SK-N-SH (cell line): ENCODE data around the gene C1GALT1.

Source experiments
- CTCF ChIP-seq: fragments of 200-600 bp; sonication (generic); IDR thresholded peaks from 2 replicates; pipeline ENCODE4 v1.6.1; 2017; ENCODE audit warnings: antibody characterized with exemption, mild to moderate bottlenecking, moderate library complexity
- EZH2phosphoT487 ChIP-seq: fragments of 200-600 bp; sonication (generic); IDR thresholded peaks from 2 replicates; pipeline ENCODE4 v1.6.1; 2017; ENCODE audit warnings: low read depth, mixed run types, mild to moderate bottlenecking, antibody characterized with exemption, moderate library complexity, borderline replicate concordance
- FOXM1 ChIP-seq: IDR thresholded peaks from 2 replicates; pipeline ENCODE4 v1.4.0; 2012; ENCODE audit warnings: low read depth, mild to moderate bottlenecking
- NFIC ChIP-seq: IDR thresholded peaks from 2 replicates; pipeline ENCODE4 v1.4.0; 2012; ENCODE audit warnings: borderline replicate concordance
- NRF1 ChIP-seq: IDR thresholded peaks from 2 replicates; pipeline ENCODE4 v1.6.1; 2012; ENCODE audit warnings: low read depth, mild to moderate bottlenecking, low read length
- RAD21 ChIP-seq: IDR thresholded peaks from 2 replicates; pipeline ENCODE4 v1.6.1; 2012; ENCODE audit warnings: mild to moderate bottlenecking, low read length
- REST ChIP-seq: IDR thresholded peaks from 2 replicates; pipeline ENCODE4 v1.6.1; 2012; ENCODE audit warnings: mild to moderate bottlenecking, low read depth, low read length, moderate library complexity

- TF ChIP-seq CTCF (no peak), REST (no peak), RAD21 (peak; percentile 51), EZH2phosphoT487 (no peak), FOXM1 (no peak), NRF1 (no peak), NFIC (no peak)
Observed at GRCh38 chr7:7181519-7182155, 707 bp upstream of the C1GALT1 start.
